GM18505 (cell line): ENCODE measurements around the gene CSNK1G3.
A peak's percentile ranks its signal among the peaks of the same experiment; 100 is the strongest.
"Not testable (repeated sequence)": the region's sequence is repeated elsewhere in the genome, so short reads cannot be mapped to it uniquely, and the experiment has no call there.

Experiments used
- ATAC-seq: cut with Tn5 transposase; IDR thresholded peaks from one replicate; pipeline ENCODE4 v1.9.1; 2021; ENCODE audit not compliant: unreplicated experiment
- POLR2A ChIP-seq: IDR thresholded peaks from 4 replicates; pipeline ENCODE4 v1.6.1; 2011; ENCODE audit warnings: borderline replicate concordance; ENCODE audit not compliant: insufficient read depth, insufficient read length; ENCODE audit errors: extremely low read depth

The CSNK1G3 gene

GRCh38 chr5:123511648-123512605, at the start of gene CSNK1G3:
CSNK1G3 (plus strand) TSS chr5:123512177; CDS start chr5:123545664, 33,487 bp downstream.
- TF ChIP-seq POLR2A, result peak; percentile 91
- ATAC-seq, result peak; percentile 91

GRCh38 chr5:123466839-123467238, 45.1 kb upstream of the CSNK1G3 start:
- ATAC-seq, result not testable (repeated sequence)

- TF ChIP-seq POLR2A, result no peak
- ATAC-seq, result no peak
Measured at GRCh38 chr5:123471385-123471784, 40.6 kb upstream of the CSNK1G3 start.

- no peak for ATAC-seq
- TF ChIP-seq POLR2A, result no peak
Measured at GRCh38 chr5:123472150-123472924, 39.6 kb upstream of the CSNK1G3 start.

- no peak for TF ChIP-seq POLR2A
- ATAC-seq, result no peak
Measured at GRCh38 chr5:123474228-123474627, 37.7 kb upstream of the CSNK1G3 start.

GRCh38 chr5:123476731-123477130, 35.2 kb upstream of the CSNK1G3 start:
- TF ChIP-seq POLR2A, result no peak
- no peak for ATAC-seq

- no peak for ATAC-seq
Measured at GRCh38 chr5:123478546-123478945, 33.4 kb upstream of the CSNK1G3 start.

GRCh38 chr5:123482258-123482657, 29.7 kb upstream of the CSNK1G3 start:
- no peak for TF ChIP-seq POLR2A
- ATAC-seq, result no peak

More at GRCh38 chr5:123478546-123478945, 33.4 kb upstream of the CSNK1G3 start:
- TF ChIP-seq POLR2A, result no peak

GRCh38 chr5:123483446-123484077, 28.4 kb upstream of the CSNK1G3 start:
- no peak for ATAC-seq
- TF ChIP-seq POLR2A, result no peak

- no peak for ATAC-seq
- no peak for TF ChIP-seq POLR2A
Measured at GRCh38 chr5:123485275-123485674, 26.7 kb upstream of the CSNK1G3 start.

GRCh38 chr5:123486951-123487655, 24.9 kb upstream of the CSNK1G3 start:
- no peak for ATAC-seq

GRCh38 chr5:123490974-123491373, 21.0 kb upstream of the CSNK1G3 start:
- TF ChIP-seq POLR2A, result no peak
- ATAC-seq, result no peak

More at GRCh38 chr5:123486951-123487655, 24.9 kb upstream of the CSNK1G3 start:
- TF ChIP-seq POLR2A, result no peak

GRCh38 chr5:123495211-123495610, 16.8 kb upstream of the CSNK1G3 start:
- not testable (repeated sequence) for ATAC-seq
